Vagina (tissue), 2 donors: Measurements from ENCODE around the gene NEIL1.

Source experiments
- POLR2AphosphoS5 ChIP-seq, 2 donors: sonication (generic); formaldehyde crosslinking; IDR thresholded peaks; one replicate each; pipeline ENCODE4 v1.9.0; 2017; ENCODE audit warnings: antibody characterized with exemption in 2 of 2, mild to moderate bottlenecking in 2 of 2, low read depth in 1 of 2; ENCODE audit not compliant: insufficient read depth in 1 of 2
- TF ChIP-seq, protein P1 (sequence below), 3 experiments: fragments of 450-650 bp in 2 of 3; fragments of 200-600 bp in 1 of 3; sonication (generic) in 1 of 3; IDR thresholded peaks; one replicate each; pipeline ENCODE4 v1.5.1; 2017 to 2019; ENCODE audit warnings: antibody characterized with exemption in 3 of 3, mild to moderate bottlenecking in 2 of 3, moderate library complexity in 2 of 3

DNA sequence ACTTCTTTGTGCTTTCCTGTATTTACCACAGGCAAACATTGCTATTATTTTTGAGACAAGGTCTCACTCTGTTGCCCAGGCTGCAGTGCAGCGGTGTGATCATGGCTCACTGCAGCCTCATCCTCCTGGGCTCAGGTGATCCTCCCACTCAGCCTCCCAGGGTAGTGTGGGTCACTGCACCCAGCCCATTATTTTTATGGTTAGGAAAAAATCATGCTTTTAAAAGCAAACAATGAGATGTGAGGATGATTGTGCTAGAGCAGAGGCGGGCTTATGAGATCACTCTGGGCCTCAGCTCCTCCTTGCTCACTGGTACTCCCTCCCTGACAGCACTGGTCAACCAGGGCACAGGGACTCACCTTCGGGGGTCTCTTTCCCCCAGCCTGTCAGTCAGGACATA is 19.3 kb downstream of the NEIL1 start:
- TF ChIP-seq, protein P1, sequence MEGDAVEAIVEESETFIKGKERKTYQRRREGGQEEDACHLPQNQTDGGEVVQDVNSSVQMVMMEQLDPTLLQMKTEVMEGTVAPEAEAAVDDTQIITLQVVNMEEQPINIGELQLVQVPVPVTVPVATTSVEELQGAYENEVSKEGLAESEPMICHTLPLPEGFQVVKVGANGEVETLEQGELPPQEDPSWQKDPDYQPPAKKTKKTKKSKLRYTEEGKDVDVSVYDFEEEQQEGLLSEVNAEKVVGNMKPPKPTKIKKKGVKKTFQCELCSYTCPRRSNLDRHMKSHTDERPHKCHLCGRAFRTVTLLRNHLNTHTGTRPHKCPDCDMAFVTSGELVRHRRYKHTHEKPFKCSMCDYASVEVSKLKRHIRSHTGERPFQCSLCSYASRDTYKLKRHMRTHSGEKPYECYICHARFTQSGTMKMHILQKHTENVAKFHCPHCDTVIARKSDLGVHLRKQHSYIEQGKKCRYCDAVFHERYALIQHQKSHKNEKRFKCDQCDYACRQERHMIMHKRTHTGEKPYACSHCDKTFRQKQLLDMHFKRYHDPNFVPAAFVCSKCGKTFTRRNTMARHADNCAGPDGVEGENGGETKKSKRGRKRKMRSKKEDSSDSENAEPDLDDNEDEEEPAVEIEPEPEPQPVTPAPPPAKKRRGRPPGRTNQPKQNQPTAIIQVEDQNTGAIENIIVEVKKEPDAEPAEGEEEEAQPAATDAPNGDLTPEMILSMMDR (IDR thresholded peaks at IDR 0.05), result no peak
- no peak for TF ChIP-seq POLR2AphosphoS5 (IDR thresholded peaks at IDR 0.05; ENCODE audit: insufficient read depth in 1 of 2, low read depth in 1 of 2)
